GM21786 (cell line): ENCODE data around the gene APRT.

Experiments
- ATAC-seq: cut with Tn5 transposase; IDR thresholded peaks from one replicate; pipeline ENCODE4 v1.9.1; 2021; ENCODE audit not compliant: unreplicated experiment

Gene APRT

GRCh38 chr16:88809068-88809675 lies 2.6 kb downstream of the APRT start:
- ATAC-seq: no peak

- no peak for ATAC-seq
These were observed 3.9 kb downstream of the APRT start for GRCh38 chr16:88807626-88808453.

- no peak for ATAC-seq
These were observed 4.5 kb downstream of the APRT start for GRCh38 chr16:88807142-88807625.

GRCh38 chr16:88806491-88807111 lies 5.1 kb downstream of the APRT start:
- ATAC-seq: no peak

GRCh38 chr16:88805887-88806393 lies 5.8 kb downstream of the APRT start:
- no peak for ATAC-seq

- no peak for ATAC-seq
These were observed 6.4 kb downstream of the APRT start for GRCh38 chr16:88805340-88805715.

GRCh38 chr16:88804552-88805339 lies 7.0 kb downstream of the APRT start:
- no peak for ATAC-seq

GRCh38 chr16:88804173-88804551 lies 7.6 kb downstream of the APRT start:
- ATAC-seq: no peak

GRCh38 chr16:88803264-88803987 lies 8.3 kb downstream of the APRT start, which contains the start of gene CDT1:
TSS of gene CDT1 (plus strand) at chr16:88803789. CDS start at chr16:88803832, 43 bp downstream.
- ATAC-seq: no peak

GRCh38 chr16:88800277-88800592 lies 11.5 kb downstream of the APRT start:
- no peak for ATAC-seq

GRCh38 chr16:88799569-88800276 lies 12.0 kb downstream of the APRT start:
- ATAC-seq: no peak

- ATAC-seq: no peak
These were observed 12.8 kb downstream of the APRT start for GRCh38 chr16:88798772-88799455.

GRCh38 chr16:88798073-88798472 lies 13.7 kb downstream of the APRT start:
- no peak for ATAC-seq

- no peak for ATAC-seq
These were observed 15.4 kb downstream of the APRT start for GRCh38 chr16:88796278-88796677.

GRCh38 chr16:88793251-88793954 lies 18.3 kb downstream of the APRT start:
- no peak for ATAC-seq

GRCh38 chr16:88792668-88793250 lies 19.0 kb downstream of the APRT start:
- ATAC-seq: no peak

GRCh38 chr16:88792078-88792550 lies 19.6 kb downstream of the APRT start:
- ATAC-seq: no peak
